ENCODE results near the gene GINS2.

The GINS2 gene

DNA sequence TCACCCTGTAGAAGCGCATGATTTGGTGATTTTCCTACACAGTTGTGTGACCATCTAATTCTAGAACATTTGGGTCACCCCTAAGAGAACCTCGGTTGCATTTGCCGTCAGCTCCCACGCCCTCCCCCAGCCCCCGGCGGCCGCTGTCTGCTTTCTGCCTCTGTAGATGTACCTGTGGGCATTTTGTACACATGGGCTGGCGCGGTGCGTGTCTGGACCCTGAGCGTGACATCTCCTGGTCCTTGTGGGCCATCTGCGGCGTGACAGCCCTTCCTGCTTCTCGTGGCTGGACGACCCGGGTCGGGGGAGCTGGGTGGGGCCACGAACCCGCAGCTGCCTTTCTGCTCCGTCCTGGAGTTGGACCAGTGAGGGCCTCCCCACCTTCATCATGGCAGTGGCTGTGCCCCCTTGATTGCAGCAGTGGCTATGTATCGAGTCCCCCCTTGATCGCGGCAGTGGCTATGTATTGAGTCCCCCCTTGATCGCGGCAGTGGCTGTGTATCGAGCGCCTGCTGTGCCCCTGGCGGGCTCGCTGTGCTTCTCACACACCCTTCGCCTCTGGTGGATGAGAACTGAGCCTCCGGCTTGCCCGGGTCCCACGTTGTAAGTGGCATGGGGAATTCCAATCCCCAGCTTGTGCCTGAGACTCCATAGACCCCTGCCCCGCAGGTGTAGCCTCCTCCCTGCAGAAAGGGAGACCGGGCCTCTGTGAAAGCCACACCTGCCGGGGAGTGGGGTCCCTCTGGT is 51.5 kb downstream of the GINS2 start:
- no peak for DNase-seq

DNA sequence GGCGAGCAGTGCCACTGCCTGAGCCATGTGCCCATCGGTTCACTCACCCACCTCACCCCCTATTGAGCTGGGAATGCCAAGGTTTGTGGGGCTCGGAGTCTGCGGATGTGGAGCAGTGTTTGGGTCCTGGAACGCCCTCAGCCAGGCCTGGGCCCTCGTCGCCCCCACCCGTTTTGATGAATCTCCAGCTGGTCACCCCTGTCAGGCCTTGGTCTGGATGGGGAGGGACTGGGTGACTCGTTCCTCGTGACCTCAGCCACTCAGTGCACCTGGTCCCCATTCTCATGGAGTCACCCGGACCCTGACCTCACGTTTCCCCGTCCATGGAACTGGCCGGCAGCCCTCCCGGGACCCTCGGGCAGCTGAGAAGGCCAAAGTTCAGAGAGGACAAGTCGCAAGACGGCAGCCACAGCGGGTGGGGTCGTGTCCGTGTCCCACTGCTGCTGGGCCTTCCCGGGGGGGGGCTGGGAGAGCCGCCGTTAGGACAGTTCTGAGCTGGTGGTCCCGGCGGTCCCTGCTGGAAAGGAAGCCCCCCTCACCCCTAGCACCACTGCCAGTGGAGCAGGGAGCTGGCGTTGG is 52.4 kb downstream of the GINS2 start:
- DNase-seq, result no peak

DNA sequence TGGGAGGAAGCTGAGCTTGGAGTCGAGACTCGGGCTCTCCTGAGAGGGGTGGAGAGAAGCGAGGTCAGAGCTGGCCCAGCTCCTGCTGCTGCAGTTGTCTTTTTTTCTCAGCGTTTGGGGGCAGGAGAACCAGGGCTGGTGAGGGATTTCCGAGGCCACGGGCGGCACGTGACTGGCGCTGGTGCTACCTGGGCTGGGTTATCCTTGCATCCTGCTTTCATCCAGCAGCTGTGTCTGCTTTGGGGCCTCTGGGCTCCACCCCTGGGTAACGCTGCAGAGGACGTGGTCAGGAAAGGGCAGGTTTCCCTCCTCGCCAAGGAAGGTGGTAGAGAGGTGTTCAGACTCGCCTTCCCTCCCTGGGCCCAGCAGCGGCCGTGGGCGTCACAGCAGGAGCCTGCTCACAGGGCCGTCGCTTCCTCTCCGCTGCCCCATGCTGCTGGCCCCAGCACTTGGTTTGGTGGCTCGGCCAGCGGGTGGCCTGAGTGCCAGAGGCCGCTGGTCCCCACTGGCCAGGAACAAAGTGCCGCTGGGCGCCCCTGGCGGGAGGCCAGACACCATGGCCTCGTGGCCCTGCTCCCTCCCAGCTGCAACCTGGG is 53.1 kb downstream of the GINS2 start:
- DNase-seq, result no peak

DNA sequence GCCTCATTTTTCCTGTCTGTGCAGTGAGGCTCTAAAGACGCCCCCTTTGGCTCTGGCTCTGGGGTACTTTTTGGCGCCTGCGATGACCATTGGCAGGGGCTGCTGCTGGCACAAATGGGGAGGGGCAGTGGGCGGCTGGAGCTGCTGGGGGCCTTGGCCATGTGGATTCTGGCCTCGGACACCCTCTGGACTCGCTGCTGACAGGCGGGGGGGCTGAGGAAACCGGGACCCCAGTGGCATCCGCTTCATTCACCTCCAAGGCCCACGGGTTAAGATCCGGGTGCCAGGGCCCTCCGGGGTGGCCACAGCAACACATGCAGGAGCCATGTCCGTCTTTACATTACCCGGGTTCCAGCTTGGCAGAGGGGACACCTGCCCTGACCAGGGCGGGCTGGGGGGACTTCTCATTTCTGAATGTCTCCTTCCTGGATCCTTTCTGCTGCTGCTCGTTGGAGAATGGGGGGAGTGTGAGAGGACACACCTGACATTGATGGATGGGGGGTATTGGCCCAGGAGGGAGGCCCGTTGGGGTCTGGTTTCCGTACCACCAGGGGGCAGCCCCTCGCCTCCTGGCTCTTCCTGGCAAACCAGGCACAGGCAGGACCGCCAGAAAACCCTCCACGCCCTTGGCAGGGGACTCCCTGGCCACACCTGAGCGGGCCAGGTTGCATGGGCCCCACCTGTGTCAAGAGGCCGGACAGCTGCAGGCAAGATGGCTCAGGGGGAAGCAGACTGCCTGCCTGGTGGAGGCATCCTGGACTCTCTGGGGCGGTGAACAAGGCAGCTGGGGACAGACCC is 53.8 kb downstream of the GINS2 start:
- no peak for DNase-seq

DNA sequence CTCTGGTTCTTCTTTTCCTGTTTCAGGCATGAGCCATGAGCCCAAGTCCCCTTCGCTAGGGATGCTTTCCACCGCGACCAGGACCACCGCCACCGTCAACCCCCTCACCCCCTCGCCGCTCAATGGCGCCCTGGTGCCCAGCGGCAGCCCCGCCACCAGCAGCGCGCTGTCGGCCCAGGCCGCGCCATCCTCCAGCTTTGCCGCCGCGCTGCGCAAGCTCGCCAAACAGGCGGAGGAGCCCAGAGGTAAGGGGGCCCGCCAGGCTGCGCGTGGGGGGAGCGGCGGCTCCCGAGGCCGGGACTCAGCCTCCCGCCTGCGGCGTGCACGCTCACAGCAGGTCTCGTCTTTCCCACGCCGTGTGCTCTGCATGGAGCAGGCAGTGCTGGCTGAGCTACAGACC is 54.9 kb downstream of the GINS2 start:
- DNase-seq, result no peak

DNA sequence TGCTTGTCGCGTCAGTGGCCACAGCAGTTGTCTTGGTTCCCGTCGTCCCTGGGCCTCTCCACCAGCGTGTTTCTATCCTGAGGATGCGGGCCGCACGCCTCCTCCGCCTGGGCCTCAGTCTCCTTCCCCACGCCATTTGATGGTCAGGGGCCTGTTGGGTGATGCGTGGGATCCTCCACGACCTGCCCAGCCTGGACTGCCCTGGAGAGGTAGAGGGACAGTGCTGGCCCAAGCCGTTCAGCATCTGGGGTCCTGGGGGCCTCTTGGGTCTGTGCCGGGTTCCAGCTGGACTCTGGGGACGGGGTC is 55.4 kb downstream of the GINS2 start:
- DNase-seq, result no peak

DNA sequence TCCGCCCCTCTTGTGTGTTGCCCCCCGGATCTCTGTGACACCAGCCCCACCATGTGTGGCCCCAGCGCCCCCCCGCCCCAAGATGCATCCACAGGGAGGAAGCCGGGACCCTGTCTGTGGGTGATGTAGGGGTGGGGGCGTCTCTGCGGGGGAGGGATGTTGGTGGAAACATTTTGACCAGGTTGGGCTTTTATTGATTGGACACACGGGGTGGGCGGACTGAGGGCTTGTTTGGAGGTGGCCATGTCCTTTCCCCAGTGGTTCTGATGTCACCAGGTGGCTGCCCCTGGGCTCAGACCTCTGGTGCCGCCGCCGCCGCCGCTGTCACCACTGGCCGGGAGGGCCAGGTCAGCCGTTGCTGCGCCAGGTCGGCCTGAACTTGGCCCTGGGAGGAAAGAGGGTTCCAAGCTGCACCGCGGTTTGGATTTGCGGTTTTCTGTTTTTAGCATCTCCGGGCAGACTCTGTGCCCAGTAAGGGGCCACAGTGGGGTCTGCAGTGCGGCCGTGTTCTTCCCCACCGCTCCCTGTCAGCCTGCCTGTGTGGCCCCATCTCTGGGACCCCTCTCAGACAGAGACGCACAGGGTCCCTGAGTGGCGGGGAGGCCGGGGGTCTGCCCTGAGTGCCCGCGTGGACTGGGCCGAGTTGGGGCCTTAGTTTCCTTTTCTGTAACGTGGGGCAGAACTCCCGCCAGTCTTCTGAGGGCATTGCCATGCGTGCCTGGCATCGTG is 55.9 kb downstream of the GINS2 start:
- no peak for DNase-seq

DNA sequence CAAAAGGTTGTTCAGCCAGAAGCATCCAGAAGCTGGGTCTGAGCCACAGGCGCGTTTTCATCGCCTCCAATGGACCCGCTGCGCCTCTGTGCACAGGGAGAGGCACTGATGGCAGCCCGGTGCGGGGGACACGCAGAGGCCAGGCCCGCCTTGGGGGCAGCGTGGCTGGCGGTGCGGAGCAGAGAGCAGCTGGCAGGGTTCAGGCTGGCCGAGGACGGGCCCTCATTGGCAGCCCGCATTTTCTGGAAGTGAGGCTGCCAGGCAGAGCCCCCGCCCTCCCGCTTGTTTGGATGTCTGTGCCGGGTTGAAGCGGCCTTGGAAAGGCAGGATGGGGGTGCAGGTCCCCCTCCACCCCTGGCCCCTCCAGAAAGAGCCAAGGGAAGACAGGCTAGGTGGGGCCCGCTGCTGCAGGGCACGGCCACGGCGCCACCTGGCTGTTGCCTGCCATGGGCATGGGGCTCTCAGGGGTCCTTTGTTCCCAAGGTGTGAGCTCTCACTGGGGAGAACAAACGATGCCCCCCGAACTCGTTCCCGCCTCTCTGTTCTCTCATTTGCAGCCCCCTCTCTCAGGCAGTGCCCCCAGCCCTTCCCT is 56.9 kb downstream of the GINS2 start:
- no peak for DNase-seq

DNA sequence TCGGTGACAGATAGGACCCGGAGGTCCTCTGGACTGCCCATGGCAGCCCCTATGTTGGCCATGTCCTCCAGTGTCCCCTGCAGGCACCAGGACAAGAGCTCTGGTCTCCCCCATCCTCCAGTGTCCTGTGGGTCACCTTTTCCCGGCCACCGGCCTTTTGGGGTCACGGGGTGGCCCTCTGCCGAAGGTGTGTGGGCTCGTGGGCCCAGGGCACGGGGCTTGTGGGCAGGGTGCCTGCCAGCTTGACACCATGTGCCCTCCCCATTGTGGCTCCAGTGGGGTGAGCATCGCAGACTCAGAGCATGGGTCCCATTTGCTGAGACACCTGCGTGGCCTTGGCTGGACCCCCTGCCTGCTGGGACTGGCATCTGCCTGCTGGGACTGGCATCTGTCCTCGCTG is 57.5 kb downstream of the GINS2 start:
- DNase-seq, result no peak

DNA sequence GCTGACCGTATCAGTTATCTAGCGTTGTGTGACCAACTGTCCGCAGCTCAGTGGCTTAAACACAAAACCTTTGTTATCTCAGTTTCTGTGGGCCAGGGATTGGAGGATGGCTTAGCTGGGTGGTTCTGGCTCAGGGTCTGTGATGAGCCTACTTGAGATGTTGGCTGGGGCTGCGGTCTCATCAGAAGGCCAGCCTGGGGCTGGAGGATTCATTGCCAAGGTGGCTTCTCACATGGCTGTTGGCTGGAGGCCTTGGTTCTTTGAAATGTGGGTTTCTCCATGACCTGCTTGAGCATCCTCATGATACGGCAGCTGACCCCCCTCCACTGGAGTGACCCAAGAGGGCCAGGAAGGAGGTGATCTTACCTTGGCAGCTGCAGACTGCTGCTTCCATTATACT is 58.9 kb downstream of the GINS2 start:
- DNase-seq, result no peak

DNA sequence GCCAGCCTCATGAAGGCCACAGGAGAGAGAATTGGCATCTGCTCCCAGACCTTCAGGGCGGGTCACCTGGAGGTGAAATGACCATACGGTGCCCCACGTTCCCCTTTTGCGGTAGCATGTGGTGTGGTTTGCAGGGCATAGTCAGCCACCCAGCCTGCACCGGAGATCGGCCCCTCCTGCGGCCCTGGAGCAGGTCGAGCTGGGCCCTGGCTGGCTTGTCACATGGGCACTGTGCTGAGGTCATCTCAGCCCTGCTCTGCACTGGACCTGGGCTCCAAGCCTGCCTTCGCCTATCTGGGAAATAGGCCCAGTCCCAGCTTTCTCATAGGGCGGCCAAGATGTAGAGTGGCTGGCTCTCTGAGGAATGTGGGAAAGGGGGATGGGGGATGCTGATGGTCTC is 59.4 kb downstream of the GINS2 start:
- no peak for DNase-seq

DNA sequence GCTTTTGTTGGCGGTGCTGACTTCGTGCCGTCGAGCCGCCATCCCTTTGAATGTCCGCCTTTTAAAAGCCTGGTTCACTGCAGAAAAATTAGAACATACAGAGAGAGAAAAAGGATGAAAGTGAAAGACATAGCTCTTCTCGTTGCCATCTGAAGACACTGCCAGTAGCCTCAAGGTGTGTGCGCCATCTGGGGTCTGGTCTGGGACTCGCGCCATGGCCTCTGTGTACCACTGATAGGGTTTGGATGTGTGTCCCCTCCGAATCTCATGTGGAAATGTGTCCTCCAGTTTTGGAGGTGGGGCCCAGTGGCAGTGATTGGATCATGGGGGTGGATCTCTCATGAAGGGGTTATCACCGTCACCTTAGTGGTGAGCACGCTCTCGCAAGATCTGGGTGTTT is 60.1 kb downstream of the GINS2 start:
- no peak for DNase-seq

DNA sequence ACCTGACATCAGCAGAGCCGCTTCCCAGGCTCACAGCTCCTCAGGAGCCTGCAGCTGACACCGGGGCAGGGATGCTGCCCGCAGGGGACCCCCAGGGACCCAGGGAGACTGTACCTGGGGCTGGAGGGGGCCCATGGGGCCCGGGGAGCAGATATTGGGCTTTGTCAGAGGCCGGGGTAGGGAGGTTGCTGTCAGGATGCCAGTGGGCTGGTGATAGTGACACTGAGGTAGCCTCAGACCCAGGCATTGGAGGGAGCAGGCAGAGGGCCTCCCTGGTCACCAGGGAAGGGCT is 60.5 kb downstream of the GINS2 start:
- no peak for DNase-seq

DNA sequence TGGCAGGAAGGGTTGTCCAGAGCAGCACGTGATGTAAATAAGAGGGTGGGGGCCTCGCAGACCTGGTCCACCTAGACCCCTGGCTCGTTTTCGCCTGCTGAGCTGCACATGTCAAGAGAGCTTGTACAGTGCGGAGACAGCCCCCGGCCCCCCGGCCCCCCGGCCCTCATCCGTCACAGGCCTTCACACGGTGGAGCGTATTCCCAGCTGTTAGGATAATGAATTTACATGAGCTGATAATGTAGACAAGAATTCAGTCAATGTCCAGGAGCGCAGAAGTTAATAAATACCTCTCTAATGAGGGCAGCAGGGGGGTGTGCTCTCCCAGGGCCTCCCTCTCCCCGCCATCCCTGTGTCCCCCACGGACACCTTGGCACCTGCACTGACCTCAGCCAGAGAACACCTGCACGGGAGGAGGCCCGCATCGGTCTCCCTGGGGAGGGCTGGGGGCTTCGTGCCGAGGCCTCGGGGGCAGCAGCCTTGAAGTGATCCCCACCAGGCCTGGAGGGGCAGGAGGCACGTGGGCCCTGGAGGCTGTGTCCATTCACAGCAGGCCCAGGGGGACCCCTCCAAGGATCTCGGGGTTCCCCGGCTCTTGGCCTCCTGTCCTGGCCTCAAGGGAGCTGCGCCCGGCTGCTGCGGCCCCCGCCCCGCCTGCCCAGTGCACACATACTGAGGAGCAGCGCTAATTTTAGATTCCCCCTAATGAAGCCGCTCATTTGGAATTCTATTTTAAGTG is 61.1 kb downstream of the GINS2 start:
- DNase-seq, result no peak

DNA sequence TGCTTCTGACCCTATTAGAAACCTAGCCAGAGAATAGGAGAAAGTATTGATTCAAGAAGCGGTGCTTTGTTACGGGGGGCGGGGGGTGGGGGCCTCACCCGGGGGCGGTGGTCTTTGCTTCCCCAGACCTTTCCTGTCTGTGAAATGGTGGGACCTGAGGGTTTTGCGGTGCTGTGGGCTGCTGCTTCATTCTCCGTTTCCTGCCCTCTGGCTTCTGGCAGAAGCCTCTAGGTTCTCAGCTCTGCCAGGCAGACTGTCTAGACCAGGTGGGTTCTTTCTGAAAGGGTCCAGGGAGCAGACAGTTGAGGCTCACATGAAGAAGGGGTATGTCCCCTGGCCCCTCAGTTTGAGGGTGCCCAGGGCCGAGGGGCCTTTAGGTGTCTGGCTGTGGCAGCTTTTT is 61.7 kb downstream of the GINS2 start:
- DNase-seq, result no peak

Data from NCI-H2029 treated with DMSO at 0.1 percent for 48 hours (cell line).